GM19240 (cell line): ENCODE data around the gene RPP25.
"Not testable (repeated sequence)": the region's sequence is repeated elsewhere in the genome, so short reads cannot be mapped to it uniquely, and the experiment has no call there.

ENCODE experiments used
- DNase-seq: peaks from one replicate; pipeline ENCODE4 v3.0.0; 2011; ENCODE audit warnings: low spot score; ENCODE audit not compliant: insufficient read length

The RPP25 gene

GRCh38 chr15:74963213-74963612, 6.6 kb upstream of the RPP25 start:
- DNase-seq, result no peak

GRCh38 chr15:74962671-74963070, 6.1 kb upstream of the RPP25 start:
- no peak for DNase-seq

- no peak for DNase-seq
Observed at GRCh38 chr15:74962219-74962618, 5.6 kb upstream of the RPP25 start.

GRCh38 chr15:74961616-74962015, 5.0 kb upstream of the RPP25 start:
- no peak for DNase-seq

GRCh38 chr15:74960995-74961588, 4.5 kb upstream of the RPP25 start:
- no peak for DNase-seq

- DNase-seq, result no peak
Observed at GRCh38 chr15:74960286-74960685, 3.7 kb upstream of the RPP25 start.

GRCh38 chr15:74959586-74959939, 3.0 kb upstream of the RPP25 start:
- no peak for DNase-seq

- DNase-seq, result no peak
Observed at GRCh38 chr15:74958908-74959585, 2.5 kb upstream of the RPP25 start.

GRCh38 chr15:74958320-74958907, 1.8 kb upstream of the RPP25 start:
- DNase-seq, result no peak

GRCh38 chr15:74957476-74958035, 984 bp upstream of the RPP25 start:
- no peak for DNase-seq

- DNase-seq, result no peak
Observed at GRCh38 chr15:74955796-74956647, 550 bp downstream of the RPP25 start.

GRCh38 chr15:74955017-74955416, 1.6 kb downstream of the RPP25 start:
- no peak for DNase-seq

GRCh38 chr15:74954515-74954914, 2.1 kb downstream of the RPP25 start:
- no peak for DNase-seq

GRCh38 chr15:74951006-74951405, 5.6 kb downstream of the RPP25 start:
- DNase-seq, result no peak

- DNase-seq, result no peak
Observed at GRCh38 chr15:74950078-74950908, 6.3 kb downstream of the RPP25 start.

- DNase-seq, result peak; percentile 61
Observed at GRCh38 chr15:74937590-74938371, 18.8 kb downstream of the RPP25 start, which contains the start of gene COX5A. TSS of gene COX5A (minus strand) at chr15:74938073. CDS start at chr15:74938014, 59 bp downstream.

GRCh38 chr15:74937272-74937589, 19.3 kb downstream of the RPP25 start:
- DNase-seq, result no peak

- not testable (repeated sequence) for DNase-seq
Observed at GRCh38 chr15:74935193-74935592, 21.4 kb downstream of the RPP25 start.

- DNase-seq, result no peak
Observed at GRCh38 chr15:74933573-74933972, 23.0 kb downstream of the RPP25 start.

- DNase-seq, result no peak
Observed at GRCh38 chr15:74928771-74929198, 27.8 kb downstream of the RPP25 start.
